Mammary epithelial cell (primary cell): ENCODE results near the gene KMT2D.

ENCODE experiments used
- CTCF ChIP-seq, 2 donors: IDR thresholded peaks in 1 of 2; conservative IDR thresholded peaks in 1 of 2; 2 replicates each; pipeline ENCODE4 v1.5.1; 2011 to 2012; ENCODE audit warnings: inconsistent platforms in 2 of 2, low read length in 2 of 2, mild to moderate bottlenecking in 2 of 2, control low read depth in 1 of 2, low read depth in 1 of 2; ENCODE audit not compliant: insufficient read depth in 1 of 2; ENCODE audit errors: extremely low read depth in 1 of 2
- EZH2 ChIP-seq: IDR thresholded peaks from 2 replicates; pipeline ENCODE4 v1.6.1; 2012; ENCODE audit warnings: low read length, inconsistent platforms, borderline replicate concordance

DNA sequence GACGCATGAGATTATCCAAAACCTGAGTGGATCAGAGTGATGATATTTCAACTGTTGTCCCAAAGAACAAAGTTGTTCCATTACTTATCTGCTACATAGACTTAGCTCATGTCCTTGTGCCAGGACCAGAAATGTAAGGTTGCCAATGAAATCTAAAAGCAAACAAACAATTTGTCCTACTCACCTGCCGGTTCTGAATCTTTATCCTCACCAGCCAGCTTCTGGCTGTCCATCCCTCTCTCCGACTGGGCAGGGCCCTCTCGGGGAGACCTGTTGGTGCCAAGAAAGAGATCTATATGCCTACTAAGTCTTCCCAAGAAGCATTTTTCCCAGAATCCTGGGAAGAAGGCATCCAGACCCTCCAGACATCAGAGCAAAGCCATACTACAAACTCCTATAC lies 5.5 kb downstream of the KMT2D start:
- TF ChIP-seq CTCF (conservative IDR thresholded peaks at IDR 0.05 in 1 of 2, IDR thresholded peaks at IDR 0.05 in 1 of 2; ENCODE audit: extremely low read depth in 1 of 2, insufficient read depth in 1 of 2, low read depth in 1 of 2, low read length in 2 of 2) (no peak), EZH2 (no peak)
